Measurements from ENCODE around the gene CORO2B.
"Not testable (repeated sequence)": the region's sequence is repeated elsewhere in the genome, so short reads cannot be mapped to it uniquely, and the experiment has no call there.

Gene CORO2B

GRCh38 chr15:68593341-68593740, 14.5 kb downstream of the CORO2B start:
- no peak for DNase-seq

GRCh38 chr15:68593828-68594532, 15.2 kb downstream of the CORO2B start:
- no peak for DNase-seq

GRCh38 chr15:68594533-68595259, 15.9 kb downstream of the CORO2B start:
- no peak for DNase-seq

- DNase-seq: no peak
Observed at GRCh38 chr15:68595260-68595564, 16.4 kb downstream of the CORO2B start.

GRCh38 chr15:68595761-68596160, 17.0 kb downstream of the CORO2B start:
- DNase-seq: no peak

- DNase-seq: no peak
Observed at GRCh38 chr15:68596691-68597090, 17.9 kb downstream of the CORO2B start.

GRCh38 chr15:68597581-68597980, 18.8 kb downstream of the CORO2B start:
- DNase-seq: no peak

GRCh38 chr15:68598171-68599152, 19.7 kb downstream of the CORO2B start:
- no peak for DNase-seq

- no peak for DNase-seq
Observed at GRCh38 chr15:68599153-68599545, 20.4 kb downstream of the CORO2B start.

- DNase-seq: no peak
Observed at GRCh38 chr15:68599560-68600071, 20.8 kb downstream of the CORO2B start.

- DNase-seq: no peak
Observed at GRCh38 chr15:68601206-68602197, 22.7 kb downstream of the CORO2B start.

- no peak for DNase-seq
Observed at GRCh38 chr15:68602459-68603215, 23.8 kb downstream of the CORO2B start.

GRCh38 chr15:68603216-68603595, 24.4 kb downstream of the CORO2B start:
- DNase-seq: no peak

- no peak for DNase-seq
Observed at GRCh38 chr15:68603951-68604350, 25.2 kb downstream of the CORO2B start.

GRCh38 chr15:68604840-68605478, 26.2 kb downstream of the CORO2B start:
- DNase-seq: not testable (repeated sequence)

GRCh38 chr15:68606375-68606774, 27.6 kb downstream of the CORO2B start:
- DNase-seq: no peak

GRCh38 chr15:68608206-68608843, 29.5 kb downstream of the CORO2B start:
- DNase-seq: no peak

- no peak for DNase-seq
Observed at GRCh38 chr15:68608844-68609232, 30.0 kb downstream of the CORO2B start.

GRCh38 chr15:68609629-68610028, 30.8 kb downstream of the CORO2B start:
- DNase-seq: no peak

- no peak for DNase-seq
Observed at GRCh38 chr15:68610825-68611224, 32.0 kb downstream of the CORO2B start.
